Heart left ventricle (tissue), 16 donors: ENCODE measurements around the gene CDC42EP1. TPM values are rescaled to one million over a fixed set of nuclear protein-coding genes. Genes with fewer than 3 reads are reported as not detected.

ENCODE experiments used
- ATAC-seq, 4 donors: fragments of 200-7000 bp; cut with Tn5 transposase; one replicate each; pipeline ENCODE4 v1.9.1; 2020 to 2022; ENCODE audit warnings: moderate library complexity in 4 of 4, mild to moderate bottlenecking in 3 of 4, moderate number of reproducible peaks in 1 of 4
- DNase-seq, 5 donors: peaks; one replicate each; pipeline ENCODE4 v3.0.0-alpha.2; 2020
- H3K27ac ChIP-seq, 12 donors: fragments of 200-600 bp; sonication (generic) in 4 of 12; one replicate each; pipeline versions ENCODE4 v1.5.0 to v1.8.0; 2016 to 2022; ENCODE audit warnings: mild to moderate bottlenecking in 2 of 12
- H3K27me3 ChIP-seq, 9 donors: fragments of 200-600 bp; sonication (generic) in 2 of 9; one replicate each; pipeline versions ENCODE4 v1.5.1 to v1.8.0; 2016 to 2022; ENCODE audit warnings: mild to moderate bottlenecking in 3 of 9
- H3K36me3 ChIP-seq, 9 donors: fragments of 200-600 bp; sonication (generic) in 2 of 9; one replicate each; pipeline versions ENCODE4 v1.5.0 to v1.8.0; 2018 to 2022; ENCODE audit warnings: mild to moderate bottlenecking in 2 of 9
- H3K4me1 ChIP-seq, 12 donors: fragments of 200-600 bp; sonication (generic) in 4 of 12; one replicate each; pipeline versions ENCODE4 v1.5.0 to v1.8.0; 2016 to 2022; ENCODE audit warnings: mild to moderate bottlenecking in 3 of 12
- H3K4me3 ChIP-seq, 12 donors: fragments of 200-600 bp; sonication (generic) in 4 of 12; one replicate each; pipeline versions ENCODE4 v1.5.0 to v1.8.0; 2017 to 2022; ENCODE audit warnings: mild to moderate bottlenecking in 9 of 12, moderate library complexity in 4 of 12
- H3K9me3 ChIP-seq, 12 donors: fragments of 200-600 bp; sonication (generic) in 4 of 12; one replicate each; pipeline versions ENCODE4 v1.5.0 to v1.8.0; 2016 to 2022; ENCODE audit warnings: mild to moderate bottlenecking in 1 of 12
- POLR2A ChIP-seq, 2 donors: fragments of 450-650 bp; IDR thresholded peaks; one replicate each; pipeline ENCODE4 v1.6.1; 2017; ENCODE audit warnings: antibody characterized with exemption in 2 of 2, mild to moderate bottlenecking in 2 of 2, moderate library complexity in 2 of 2
- WGBS, 4 donors: extraction: QIAGEN DNeasy Blood & Tissue Kit in 2 of 4; methylation state at CpG; one replicate each; pipeline versions ENCODE4 v1.1.5 to v1.1.7; 2013 to 2018; 5-methylcytosine and 5-hydroxymethylcytosine counted together
- intact Hi-C, 10 donors: fragments of 100-400 bp; cut with DNase I; formaldehyde crosslinking; loops; one replicate each; pipeline versions ENCODE4 v1.11.1 to v1.14.2; 2022
- polyA plus RNA-seq, 2 donors: library from polyadenylated mRNA; stranded (reverse); fragments of 200-250 nt; gene quantifications; one replicate each; pipeline ENCODE4 v1.2.3, GENCODE V29; 2013
- total RNA-seq, 9 donors: library from RNA; depleted of rRNA in 2 of 9; stranded (reverse); fragments of >200 nt in 2 of 9; fragmentation: NEBNext Ultra II Directional in 3 of 9; extraction: Animal tissue kit (Norgen Biotek cat#: 25700) in 3 of 9; gene quantifications; one replicate each; pipeline versions ENCODE4 v1.1.0 to v1.2.4, GENCODE V29; 2016 to 2023
- TF ChIP-seq, protein P1 (sequence below), 12 donors: fragments of 200-600 bp; sonication (generic) in 4 of 12; IDR thresholded peaks; one replicate each; pipeline versions ENCODE4 v1.5.0 to v1.8.0; 2018 to 2022; ENCODE audit warnings: antibody characterized with exemption in 12 of 12, mild to moderate bottlenecking in 5 of 12
- donor health status: ischemic (EF 13 %, LVEDD 7.1; RV severe dilation, severe dysfunction).
- donor health status: healthy with polysubstance abuse.
- donor health status: DM: no; HTN: yes; CAD: no.
- donor health status: DM: no; HTN: no; CAD: no.
- donor health status: ischemic (EF 25% LVEDD 6.9; RV normal size, moderate dysfunction).
- donor health status: ischemic (EF 25% LVEDD 5.7; RV mildly dilated, moderate dysfunction).
- donor health status: healthy.
- donor health status: DM: yes; HTN: yes; CAD: no.
- donor health status: ischemic (EF 35%, LVEDD 5.7; RV mildly dilated, moderate dysfunction).
- donor health status: nonischemic (EF 11% LVEDD 7.7; RV severe dilation, severe dysfunction).
- donor health status: DM: yes; HTN: yes; CAD: no.
- donor health status: PGD.
- donor health status: ischemic (EF 29% LVEDD 5.4; RV normal size, mild dysfunction).
- donor health status: nonischemic (EF 23%, LVEDD 6.1; RV moderate dilation, normal function).

Gene CDC42EP1
- total and polyA plus RNA-seq, 11 donors: 10.4 to 34.9 (median 17.7) TPM

DNA sequence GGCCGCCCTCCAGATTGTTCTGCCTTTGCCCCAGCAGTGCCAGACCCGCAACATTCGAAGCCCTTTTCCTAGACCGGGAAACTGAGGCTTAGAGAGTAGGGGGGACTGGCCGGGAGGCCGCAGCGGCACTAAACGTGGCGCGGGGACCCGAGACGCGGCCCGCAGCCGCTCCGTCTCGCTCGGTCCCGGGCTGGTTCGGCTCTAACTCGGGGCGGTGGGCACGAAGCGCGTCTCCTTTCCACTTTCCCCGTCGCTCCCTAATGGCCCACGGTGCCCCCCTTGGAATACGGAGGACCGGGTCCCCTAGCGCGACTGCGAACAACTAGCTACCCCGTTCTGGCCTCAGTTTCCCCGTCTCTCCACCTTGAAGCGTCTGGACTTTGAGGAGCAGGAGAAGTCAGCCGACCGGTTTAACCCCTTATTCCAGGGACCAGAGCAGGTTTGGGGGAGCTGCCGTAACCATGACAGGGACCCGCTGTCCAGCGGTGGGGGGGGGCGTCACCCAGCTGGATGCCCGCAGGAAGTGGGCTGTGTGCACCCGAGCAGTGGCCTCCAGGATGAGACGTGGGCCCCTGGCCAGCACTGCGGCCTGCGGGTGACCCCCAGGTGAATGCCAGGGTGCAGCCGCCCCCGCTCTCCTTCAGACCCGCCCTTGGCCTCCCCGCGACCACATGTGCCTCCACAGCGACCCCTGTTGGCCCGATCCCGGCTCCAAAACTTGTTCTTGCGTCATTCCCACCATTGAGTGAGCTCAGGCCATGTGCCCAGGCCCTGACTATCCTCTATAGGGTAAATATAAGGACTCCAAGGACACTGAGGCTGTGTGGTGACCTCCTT is 1.1 kb downstream of the CDC42EP1 start:
- peak overlapping the region; percentile 60 to 93 (median 68) for H3K4me3 ChIP-seq
- WGBS, 4 donors: 0 to 1% (median 1%) methylated on average over 39 to 56 of the region's 56 CpGs
- no peaks in the 10 kb centered on the region for H3K9me3 ChIP-seq
- DNase-seq (peak; percentile 89 to 93 (median 92)), ATAC-seq (peak; percentile 56 to 76 (median 66))
- H3K27me3 ChIP-seq: peaks cover 0 to 30% (median 0%) of the 10 kb centered on the region in 9 donors
- TF ChIP-seq POLR2A (IDR thresholded peaks at IDR 0.05): no peak
- TF ChIP-seq, protein P1, sequence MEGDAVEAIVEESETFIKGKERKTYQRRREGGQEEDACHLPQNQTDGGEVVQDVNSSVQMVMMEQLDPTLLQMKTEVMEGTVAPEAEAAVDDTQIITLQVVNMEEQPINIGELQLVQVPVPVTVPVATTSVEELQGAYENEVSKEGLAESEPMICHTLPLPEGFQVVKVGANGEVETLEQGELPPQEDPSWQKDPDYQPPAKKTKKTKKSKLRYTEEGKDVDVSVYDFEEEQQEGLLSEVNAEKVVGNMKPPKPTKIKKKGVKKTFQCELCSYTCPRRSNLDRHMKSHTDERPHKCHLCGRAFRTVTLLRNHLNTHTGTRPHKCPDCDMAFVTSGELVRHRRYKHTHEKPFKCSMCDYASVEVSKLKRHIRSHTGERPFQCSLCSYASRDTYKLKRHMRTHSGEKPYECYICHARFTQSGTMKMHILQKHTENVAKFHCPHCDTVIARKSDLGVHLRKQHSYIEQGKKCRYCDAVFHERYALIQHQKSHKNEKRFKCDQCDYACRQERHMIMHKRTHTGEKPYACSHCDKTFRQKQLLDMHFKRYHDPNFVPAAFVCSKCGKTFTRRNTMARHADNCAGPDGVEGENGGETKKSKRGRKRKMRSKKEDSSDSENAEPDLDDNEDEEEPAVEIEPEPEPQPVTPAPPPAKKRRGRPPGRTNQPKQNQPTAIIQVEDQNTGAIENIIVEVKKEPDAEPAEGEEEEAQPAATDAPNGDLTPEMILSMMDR (IDR thresholded peaks at IDR 0.05): peak; percentile 75 to 93 (median 84)
- peaks cover 18 to 93% (median 72%) of the 10 kb centered on the region in 12 donors for H3K4me1 ChIP-seq
- intact Hi-C loops: loop anchor here in 6 of 10 donors (1.0 to 2.0 kb wide), 2 partner anchors 15 kb away; no protein-coding TSS in a partner anchor
- H3K36me3 ChIP-seq: peaks cover 0 to 17% (median 6%) of the 10 kb centered on the region in 9 donors
- H3K27ac ChIP-seq: peak overlapping the region; percentile 90 to 100 (median 97)

DNA sequence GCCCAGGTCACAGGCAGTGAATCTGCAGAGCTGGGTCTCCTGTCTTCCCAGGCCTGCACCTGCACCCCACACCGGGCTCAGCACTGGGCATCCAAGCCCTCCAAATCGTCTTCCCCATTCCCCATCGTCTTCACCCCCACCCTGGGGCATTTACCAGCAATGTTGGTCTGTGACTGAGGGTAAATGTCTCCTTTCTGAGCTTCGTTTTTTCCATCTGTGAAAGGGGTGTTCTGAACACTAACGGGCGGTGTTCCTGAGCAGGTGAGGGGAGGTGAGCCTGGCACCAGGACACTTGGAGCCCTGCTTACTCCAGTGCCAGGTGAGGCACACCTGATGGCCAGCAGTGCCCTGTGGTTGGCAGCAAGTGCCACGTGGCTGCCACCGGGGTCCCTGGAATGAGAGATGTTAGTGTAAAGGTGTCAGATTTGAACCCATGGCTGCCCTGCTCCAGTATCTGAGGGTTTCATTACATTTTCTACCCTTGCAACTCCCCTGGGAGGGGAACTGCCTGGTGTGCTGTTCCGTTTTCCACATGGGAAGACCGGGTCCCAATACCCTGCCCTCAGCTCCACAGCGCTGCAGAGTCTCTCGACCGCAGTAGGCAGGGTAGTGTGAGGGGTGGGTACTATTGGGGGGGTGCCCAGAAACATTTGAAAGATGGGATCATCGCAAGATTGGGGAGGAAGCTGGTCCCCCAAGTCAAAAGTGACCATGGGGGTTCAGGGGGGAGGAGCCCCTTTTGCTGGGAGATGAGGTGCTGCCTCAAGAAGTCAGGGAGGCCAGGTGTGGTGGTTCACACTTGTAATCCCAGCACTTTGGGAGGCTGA is 2.0 kb downstream of the CDC42EP1 start:
- ATAC-seq (no peak), DNase-seq (peak in 1 of 5 donors; percentile 25)
- H3K9me3 ChIP-seq: no peaks in the 10 kb centered on the region
- 49 to 62% (median 58%) methylated on average over 14 of the region's 14 CpGs for WGBS, 4 donors
- peaks cover 15 to 93% (median 71%) of the 10 kb centered on the region in 12 donors for H3K4me1 ChIP-seq
- peaks cover 0 to 25% (median 11%) of the 10 kb centered on the region in 9 donors for H3K36me3 ChIP-seq
- H3K27ac ChIP-seq: peak overlapping the region; percentile 26 to 100 (median 96)
- intact Hi-C loops: loop anchor here in 1 of 10 donors (2.0 kb wide), 1 partner anchor 15 kb away; no protein-coding TSS in a partner anchor
- TF ChIP-seq, protein P1 (IDR thresholded peaks at IDR 0.05): peak in 1 of 12 donors; percentile 14
- TF ChIP-seq POLR2A (IDR thresholded peaks at IDR 0.05): no peak
- H3K4me3 ChIP-seq: peak overlapping the region; percentile 60 to 93 (median 68)
- peaks cover 0 to 30% (median 0%) of the 10 kb centered on the region in 9 donors for H3K27me3 ChIP-seq

DNA sequence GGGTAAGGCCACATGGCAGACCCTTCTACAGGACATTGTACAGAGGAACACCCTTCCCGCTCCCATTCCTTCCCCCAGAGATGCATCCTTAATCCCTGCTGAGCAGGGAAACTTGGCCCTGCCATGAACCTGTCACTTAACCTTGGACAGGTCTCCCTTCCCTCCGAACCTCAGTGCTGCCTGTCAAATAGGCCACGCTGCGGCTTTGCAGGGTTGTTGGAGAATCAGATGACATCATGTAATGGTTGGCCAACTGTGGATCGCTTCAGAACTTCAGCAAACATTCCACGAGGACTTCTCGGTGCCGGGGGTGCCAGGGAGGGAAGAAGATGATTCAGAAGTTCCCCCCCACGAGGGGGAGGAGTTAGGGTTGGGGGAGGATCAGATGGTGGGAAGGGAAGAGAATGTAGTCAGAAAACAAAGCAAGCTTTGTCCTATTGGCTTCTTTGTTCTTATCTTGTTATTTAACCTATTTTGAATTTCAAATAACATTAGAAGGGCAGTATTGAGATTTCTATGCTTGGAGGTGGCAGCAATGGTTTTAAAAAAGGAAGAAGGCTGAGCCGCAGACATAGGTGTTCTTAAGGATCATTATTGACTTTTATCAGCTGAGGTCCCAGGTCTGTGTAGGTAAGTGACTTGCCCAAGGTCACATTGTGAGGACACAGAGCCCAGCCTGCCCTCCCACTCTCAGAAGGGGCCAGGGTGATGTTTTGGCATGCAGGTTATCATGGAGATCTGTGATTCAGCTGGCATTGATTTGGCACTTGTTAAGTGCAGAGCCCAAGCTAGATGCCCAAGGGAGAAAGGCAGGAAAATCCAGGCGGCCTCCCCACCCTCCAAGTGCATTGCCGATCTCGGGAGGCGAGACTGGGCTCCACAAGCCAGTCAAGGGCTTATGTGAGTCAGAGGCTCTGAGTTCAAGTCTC is 3.1 kb downstream of the CDC42EP1 start:
- Histone ChIP-seq H3K9me3 (no peaks in the 10 kb centered on the region), H3K4me1 (peaks cover 14 to 88% (median 72%) of the 10 kb centered on the region in 12 donors), H3K4me3 (peak overlapping the region in 9 of 12 donors; percentile 17 to 93 (median 66)), H3K27me3 (peaks cover 0 to 30% (median 0%) of the 10 kb centered on the region in 9 donors), H3K27ac (peak overlapping the region; percentile 35 to 100 (median 96)), H3K36me3 (peaks cover 0 to 34% (median 23%) of the 10 kb centered on the region in 9 donors)
- peak in 3 of 4 donors; percentile 9 to 34 (median 18) for ATAC-seq
- intact Hi-C loops: loop anchor here in 2 of 10 donors (1.0 to 2.0 kb wide), 2 partner anchors 17 kb away; no protein-coding TSS in a partner anchor
- TF ChIP-seq, protein P1 (IDR thresholded peaks at IDR 0.05): no peak
- TF ChIP-seq POLR2A (IDR thresholded peaks at IDR 0.05): no peak
- DNase-seq: peak in 3 of 5 donors; percentile 67 to 79 (median 71)
- WGBS, 4 donors: 40 to 50% (median 45%) methylated on average over 14 of the region's 14 CpGs
